ENCODE results near the gene ATP11A.
A peak's percentile ranks its signal among the peaks of the same experiment; 100 is the strongest.

The ATP11A gene

GRCh38 chr13:112926993-112927392, 237.2 kb downstream of the ATP11A start:
- no peak for TF ChIP-seq CTCF (IDR thresholded peaks at IDR 0.05)
- H3K4me1 ChIP-seq = peaks cover 6% of the 10 kb centered on the region
- no peak overlapping the region for H2AFZ ChIP-seq
- H3K79me2 ChIP-seq = no peaks in the 10 kb centered on the region
- H3K27me3 ChIP-seq (ENCODE audit: control insufficient read depth, insufficient read depth, low read length) = no peaks in the 10 kb centered on the region
- H3K9me3 ChIP-seq (ENCODE audit: control insufficient read depth, low read length) = no peaks in the 10 kb centered on the region
- H3K4me2 ChIP-seq (ENCODE audit: low read length) = no peak overlapping the region
- H3K27ac ChIP-seq = no peak overlapping the region
- no peaks in the 10 kb centered on the region for H3K36me3 ChIP-seq (ENCODE audit: control insufficient read depth, insufficient read depth, low read length)
- H3K9ac ChIP-seq = no peak overlapping the region
- H3K4me3 ChIP-seq (ENCODE audit: low read depth, low read length) = no peak overlapping the region

- Histone ChIP-seq H2AFZ (peak overlapping the region; percentile 38), H3K79me2 (no peaks in the 10 kb centered on the region), H3K27ac (no peak overlapping the region), H3K36me3 (ENCODE audit: control insufficient read depth, insufficient read depth, low read length) (no peaks in the 10 kb centered on the region), H3K4me1 (peaks cover 6% of the 10 kb centered on the region), H3K4me3 (ENCODE audit: low read depth, low read length) (no peak overlapping the region), H3K27me3 (ENCODE audit: control insufficient read depth, insufficient read depth, low read length) (no peaks in the 10 kb centered on the region), H3K9me3 (ENCODE audit: control insufficient read depth, low read length) (no peaks in the 10 kb centered on the region), H3K4me2 (ENCODE audit: low read length) (no peak overlapping the region), H3K9ac (no peak overlapping the region)
- no peak for TF ChIP-seq CTCF (IDR thresholded peaks at IDR 0.05)
These were observed 238.5 kb downstream of the ATP11A start for GRCh38 chr13:112928020-112928971.

- H3K79me2 ChIP-seq = no peaks in the 10 kb centered on the region
- H3K4me1 ChIP-seq = peaks cover 6% of the 10 kb centered on the region
- H3K4me3 ChIP-seq (ENCODE audit: low read depth, low read length) = no peak overlapping the region
- H3K9ac ChIP-seq = no peak overlapping the region
- H3K36me3 ChIP-seq (ENCODE audit: control insufficient read depth, insufficient read depth, low read length) = no peaks in the 10 kb centered on the region
- peak overlapping the region; percentile 38 for H2AFZ ChIP-seq
- H3K9me3 ChIP-seq (ENCODE audit: control insufficient read depth, low read length) = no peaks in the 10 kb centered on the region
- TF ChIP-seq CTCF (IDR thresholded peaks at IDR 0.05) = no peak
- H3K4me2 ChIP-seq (ENCODE audit: low read length) = peak overlapping the region; percentile 24
- no peaks in the 10 kb centered on the region for H3K27me3 ChIP-seq (ENCODE audit: control insufficient read depth, insufficient read depth, low read length)
- no peak overlapping the region for H3K27ac ChIP-seq
These were observed 239.3 kb downstream of the ATP11A start for GRCh38 chr13:112928972-112929782.

- Histone ChIP-seq H2AFZ (no peak overlapping the region), H3K4me2 (ENCODE audit: low read length) (no peak overlapping the region), H3K4me1 (peaks cover 6% of the 10 kb centered on the region), H3K27me3 (ENCODE audit: control insufficient read depth, insufficient read depth, low read length) (no peaks in the 10 kb centered on the region), H3K79me2 (no peaks in the 10 kb centered on the region), H3K9me3 (ENCODE audit: control insufficient read depth, low read length) (no peaks in the 10 kb centered on the region), H3K4me3 (ENCODE audit: low read depth, low read length) (no peak overlapping the region), H3K36me3 (ENCODE audit: control insufficient read depth, insufficient read depth, low read length) (no peaks in the 10 kb centered on the region), H3K9ac (no peak overlapping the region), H3K27ac (no peak overlapping the region)
- no peak for TF ChIP-seq CTCF (IDR thresholded peaks at IDR 0.05)
These were observed 239.9 kb downstream of the ATP11A start for GRCh38 chr13:112929783-112930055.

Data from parathyroid adenoma (tissue), 2 donors.